SK-N-SH (cell line): Measurements from ENCODE around the gene TEX44. TPM values are rescaled to one million over a fixed set of nuclear protein-coding genes. Genes with fewer than 3 reads are reported as not detected.

ENCODE experiments used
- CTCF ChIA-PET: fragments of 300-600, 350-600 bp; formaldehyde crosslinking; extraction: SDS; loops from one replicate; lab custom pipeline; 2021; lab: Yijun Ruan, JAX
- POLR2A ChIA-PET: fragments of 350-600 bp; sonication (Branson Sonifier 250); formaldehyde crosslinking; extraction: SDS; loops from one replicate; lab custom pipeline; 2020; ENCODE audit warnings: antibody characterized with exemption, inconsistent platforms; lab: Yijun Ruan, JAX
- DNase-seq: peaks from one replicate; pipeline ENCODE4 v3.0.0; 2012
- H2AFZ ChIP-seq: fragments of 200-600 bp; sonication (generic); 2 replicates; pipeline ENCODE4 v1.8.1; 2016; ENCODE audit warnings: antibody characterized with exemption, mild to moderate bottlenecking, low read depth
- H3F3A ChIP-seq: fragments of 200-600 bp; sonication (generic); replicated peaks from 2 replicates; pipeline ENCODE3; 2016; ENCODE audit warnings: antibody characterized with exemption, mild to moderate bottlenecking; ENCODE audit not compliant: insufficient read depth
- H3K27ac ChIP-seq, 2 experiments: fragments of 200-500 bp in 1 of 2; fragments of 200-600 bp in 1 of 2; sonication (Bioruptor generic) in 1 of 2; sonication (generic), shearing (Covaris generic) in 1 of 2; 2 replicates each; pipeline versions ENCODE4 v1.5.1 to v1.6.1; 2014 to 2016; ENCODE audit warnings: low read depth in 2 of 2, inconsistent platforms in 1 of 2, low read length in 1 of 2, mild to moderate bottlenecking in 1 of 2, mixed read lengths in 1 of 2
- H3K27me3 ChIP-seq: fragments of 200-600 bp; sonication (generic), shearing (Covaris generic); 2 replicates; pipeline ENCODE4 v1.6.1; 2016; ENCODE audit warnings: mixed run types; ENCODE audit not compliant: insufficient read depth
- H3K36me3 ChIP-seq, 2 experiments: fragments of 200-500 bp in 1 of 2; fragments of 200-600 bp in 1 of 2; sonication (Bioruptor generic) in 1 of 2; sonication (generic) in 1 of 2; replicated peaks in 1 of 2; 2 replicates each; pipeline versions ENCODE3 to v1.5.1; 2014 to 2016; ENCODE audit warnings: low read length in 1 of 2, mild to moderate bottlenecking in 1 of 2; ENCODE audit not compliant: insufficient read depth in 2 of 2, control insufficient read depth in 1 of 2
- H3K4me1 ChIP-seq, 2 experiments: fragments of 200-500 bp in 1 of 2; fragments of 200-600 bp in 1 of 2; sonication (Bioruptor generic) in 1 of 2; sonication (generic), shearing (Covaris generic) in 1 of 2; 2 replicates each; pipeline versions ENCODE4 v1.5.1 to v1.6.1; 2014 to 2016; ENCODE audit warnings: low read depth in 1 of 2, low read length in 1 of 2, mixed run types in 1 of 2; ENCODE audit not compliant: insufficient read depth in 2 of 2, control insufficient read depth in 1 of 2
- H3K4me2 ChIP-seq: fragments of 200-600 bp; sonication (generic), shearing (Covaris generic); 2 replicates; pipeline ENCODE4 v1.6.1; 2017; ENCODE audit warnings: mixed run types
- H3K4me3 ChIP-seq, 2 experiments: fragments of 200-500 bp in 1 of 2; fragments of 200-600 bp in 1 of 2; sonication (Bioruptor generic) in 1 of 2; sonication (generic), shearing (Covaris generic) in 1 of 2; 2 replicates each; pipeline versions ENCODE4 v1.5.1 to v1.8.1; 2014 to 2016; ENCODE audit warnings: low read depth in 2 of 2, inconsistent platforms in 1 of 2, low read length in 1 of 2, mild to moderate bottlenecking in 1 of 2, mixed read lengths in 1 of 2, moderate library complexity in 1 of 2
- H3K79me2 ChIP-seq: fragments of 200-600 bp; sonication (generic); 2 replicates; pipeline ENCODE4 v1.8.1; 2017; ENCODE audit warnings: mild to moderate bottlenecking; ENCODE audit not compliant: insufficient read depth
- H3K9ac ChIP-seq: fragments of 200-600 bp; sonication (generic); 2 replicates; pipeline ENCODE4 v1.6.1; 2017; ENCODE audit warnings: mixed run types
- H3K9me2 ChIP-seq: fragments of 200-600 bp; sonication (generic); 2 replicates; pipeline ENCODE4 v1.6.1; 2017; ENCODE audit warnings: mixed run types
- H3K9me3 ChIP-seq: fragments of 200-600 bp; sonication (generic); 2 replicates; pipeline ENCODE4 v1.6.1; 2017; ENCODE audit warnings: mixed run types, mild to moderate bottlenecking, moderate library complexity
- H4K20me1 ChIP-seq: fragments of 200-600 bp; sonication (generic); 2 replicates; pipeline ENCODE4 v1.6.1; 2017; ENCODE audit warnings: mild to moderate bottlenecking, mixed run types; ENCODE audit not compliant: insufficient read depth
- EZH2phosphoT487 ChIP-seq: fragments of 200-600 bp; sonication (generic); IDR thresholded peaks from 2 replicates; pipeline ENCODE4 v1.6.1; 2017; ENCODE audit warnings: low read depth, mixed run types, mild to moderate bottlenecking, antibody characterized with exemption, moderate library complexity, borderline replicate concordance
- FOSL2 ChIP-seq: IDR thresholded peaks from 2 replicates; pipeline ENCODE4 v1.4.0; 2012; ENCODE audit warnings: low read depth, mild to moderate bottlenecking, moderate library complexity, borderline replicate concordance
- FOXM1 ChIP-seq: IDR thresholded peaks from 2 replicates; pipeline ENCODE4 v1.4.0; 2012; ENCODE audit warnings: low read depth, mild to moderate bottlenecking
- JUND ChIP-seq: IDR thresholded peaks from 2 replicates; pipeline ENCODE4 v1.4.0; 2012
- MEF2A ChIP-seq: IDR thresholded peaks from 2 replicates; pipeline ENCODE4 v1.4.0; 2012; ENCODE audit warnings: low read depth, borderline replicate concordance
- MXI1 ChIP-seq: IDR thresholded peaks from 2 replicates; pipeline ENCODE4 v1.6.1; 2012; ENCODE audit warnings: mild to moderate bottlenecking, low read depth, low read length, improper control_type of control experiment
- NRF1 ChIP-seq: IDR thresholded peaks from 2 replicates; pipeline ENCODE4 v1.6.1; 2012; ENCODE audit warnings: low read depth, mild to moderate bottlenecking, low read length
- REST ChIP-seq: IDR thresholded peaks from 2 replicates; pipeline ENCODE4 v1.6.1; 2012; ENCODE audit warnings: mild to moderate bottlenecking, low read depth, low read length, moderate library complexity
- RXRA ChIP-seq: IDR thresholded peaks from 2 replicates; pipeline ENCODE4 v1.4.0; 2012; ENCODE audit warnings: low read depth, mild to moderate bottlenecking, borderline replicate concordance
- SMC3 ChIP-seq: IDR thresholded peaks from 2 replicates; pipeline ENCODE4 v1.6.1; 2012; ENCODE audit warnings: low read depth, low read length, improper control_type of control experiment
- TCF12 ChIP-seq: IDR thresholded peaks from 2 replicates; pipeline ENCODE4 v1.4.0; 2012
- ZBTB33 ChIP-seq: IDR thresholded peaks from 2 replicates; pipeline ENCODE4 v1.4.0; 2012; ENCODE audit warnings: low read depth, borderline replicate concordance
- WGBS: methylation state at CpG from one replicate; pipeline ENCODE4 v1.1.6; 2017; ENCODE audit warnings: low lambda C conversion rate; 5-methylcytosine and 5-hydroxymethylcytosine counted together
- polyA plus RNA-seq, 3 experiments: library from polyadenylated mRNA; depleted of rRNA; stranded (reverse); fragments of >200 nt; gene quantifications; 2 replicates each; pipeline ENCODE4 v1.2.3, GENCODE V29; 2012
- TF ChIP-seq, protein P1 (sequence below): fragments of 150-350 bp; IDR thresholded peaks from 2 replicates; pipeline ENCODE4 v1.6.1; 2017; ENCODE audit warnings: antibody characterized with exemption, low read length, low read depth, borderline replicate concordance
- TF ChIP-seq, protein P2 (sequence below): fragments of 150-350 bp; IDR thresholded peaks from 2 replicates; pipeline ENCODE4 v1.6.1; 2016; ENCODE audit warnings: mild to moderate bottlenecking, low read depth, low read length

TEX44 gene
- polyA plus RNA-seq, 1 of the 3 experiments (the other 2 are of a cell fraction), result not detected

DNA sequence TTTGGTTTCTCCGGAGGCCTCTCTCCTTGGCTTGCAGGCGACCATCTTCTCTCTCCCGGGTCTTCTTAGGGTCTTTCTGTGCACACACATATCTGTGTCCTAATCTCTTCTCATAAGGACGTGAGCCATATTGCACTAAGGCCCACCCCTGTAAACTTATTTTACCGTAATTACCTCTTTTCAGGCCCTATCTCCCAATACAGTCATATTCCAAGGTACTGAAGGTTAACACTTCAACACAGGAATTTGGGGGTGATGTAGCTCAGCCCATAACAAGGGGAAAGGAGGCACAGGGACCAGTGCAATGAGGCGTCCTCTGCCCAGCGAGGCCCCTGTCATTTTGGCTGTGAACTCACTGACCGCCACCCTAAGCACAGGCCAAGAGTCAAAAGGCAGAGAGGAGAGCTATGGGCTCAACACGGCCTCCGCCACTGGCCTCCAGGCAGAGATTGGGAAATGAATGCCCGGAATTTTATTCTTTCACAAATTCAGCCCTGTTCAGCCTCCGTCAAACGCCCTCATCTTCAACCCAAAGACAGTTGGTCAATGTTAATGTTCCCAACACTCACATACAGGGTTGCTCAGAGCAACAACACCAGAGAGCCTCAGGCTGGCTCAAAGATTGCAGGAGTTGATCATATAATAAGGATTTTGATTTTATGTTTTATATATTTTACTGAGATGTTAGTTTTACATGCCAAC is 46.5 kb upstream of the TEX44 start:
- Histone ChIP-seq H3K4me2 (no peak overlapping the region), H3K27me3 (no peaks in the 10 kb centered on the region), H3K79me2 (no peaks in the 10 kb centered on the region), H3K27ac (no peak overlapping the region), H3K4me1 (peaks cover 0 to 6% of the 10 kb centered on the region in 2 experiments; a peak in 1 of 4 replicates), H4K20me1 (no peaks in the 10 kb centered on the region), H3K36me3 (no peaks in the 10 kb centered on the region), H3K4me3 (no peak overlapping the region), H3K9ac (no peak overlapping the region), H3K9me3 (peaks cover 3% of the 10 kb centered on the region; the same call in 1 of the 2 replicates), H3F3A (no peaks in the 10 kb centered on the region), H2AFZ (no peak overlapping the region), H3K9me2 (no peaks in the 10 kb centered on the region)
- ChIA-PET CTCF (interaction anchor here (1.5 to 4.2 kb wide), 2 partner anchors 12 to 16 kb away, joined by 7 to 16 read pairs; partner anchors contain the start of gene NMUR1), POLR2A (no interaction called here)
- DNase-seq, result no peak
- TF ChIP-seq NRF1 (no peak), EZH2phosphoT487 (no peak), MEF2A (no peak)
- 71% methylated on average over 13 of the region's 13 CpGs for WGBS

GRCh38 chr2:231547315-231548110 is 45.2 kb upstream of the TEX44 start:
- CTCF ChIA-PET, result interaction anchor here (1.1 to 4.2 kb wide), 3 partner anchors 11 to 65 kb away, joined by 4 to 16 read pairs (median 5); no protein-coding TSS in a partner anchor
- H3K79me2 ChIP-seq, result no peaks in the 10 kb centered on the region
- 71% methylated on average over 12 of the region's 12 CpGs for WGBS
- no peak overlapping the region for H3K4me3 ChIP-seq
- H3K4me1 ChIP-seq, result peaks cover 0 to 6% of the 10 kb centered on the region in 2 experiments; a peak in 1 of 4 replicates
- no peak overlapping the region for H3K9ac ChIP-seq
- TF ChIP-seq FOSL2 (no peak), ZBTB33 (no peak), TCF12 (no peak), SMC3 (no peak), JUND (no peak), MXI1 (no peak), REST (no peak), RXRA (no peak), FOXM1 (no peak)
- TF ChIP-seq, protein P1, sequence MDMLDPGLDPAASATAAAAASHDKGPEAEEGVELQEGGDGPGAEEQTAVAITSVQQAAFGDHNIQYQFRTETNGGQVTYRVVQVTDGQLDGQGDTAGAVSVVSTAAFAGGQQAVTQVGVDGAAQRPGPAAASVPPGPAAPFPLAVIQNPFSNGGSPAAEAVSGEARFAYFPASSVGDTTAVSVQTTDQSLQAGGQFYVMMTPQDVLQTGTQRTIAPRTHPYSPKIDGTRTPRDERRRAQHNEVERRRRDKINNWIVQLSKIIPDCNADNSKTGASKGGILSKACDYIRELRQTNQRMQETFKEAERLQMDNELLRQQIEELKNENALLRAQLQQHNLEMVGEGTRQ, result no peak
- TF ChIP-seq, protein P2, sequence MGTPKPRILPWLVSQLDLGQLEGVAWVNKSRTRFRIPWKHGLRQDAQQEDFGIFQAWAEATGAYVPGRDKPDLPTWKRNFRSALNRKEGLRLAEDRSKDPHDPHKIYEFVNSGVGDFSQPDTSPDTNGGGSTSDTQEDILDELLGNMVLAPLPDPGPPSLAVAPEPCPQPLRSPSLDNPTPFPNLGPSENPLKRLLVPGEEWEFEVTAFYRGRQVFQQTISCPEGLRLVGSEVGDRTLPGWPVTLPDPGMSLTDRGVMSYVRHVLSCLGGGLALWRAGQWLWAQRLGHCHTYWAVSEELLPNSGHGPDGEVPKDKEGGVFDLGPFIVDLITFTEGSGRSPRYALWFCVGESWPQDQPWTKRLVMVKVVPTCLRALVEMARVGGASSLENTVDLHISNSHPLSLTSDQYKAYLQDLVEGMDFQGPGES, result no peak
- TF ChIP-seq, all 33 proteins: peak for 0
- Histone ChIP-seq H4K20me1 (no peaks in the 10 kb centered on the region), H3K36me3 (no peaks in the 10 kb centered on the region), H3K4me2 (no peak overlapping the region), H3K9me3 (peaks cover 4% of the 10 kb centered on the region; the same call in 1 of the 2 replicates), H3K27me3 (no peaks in the 10 kb centered on the region), H3K27ac (no peak overlapping the region), H2AFZ (no peak overlapping the region), H3K9me2 (no peaks in the 10 kb centered on the region), H3F3A (no peaks in the 10 kb centered on the region)
- DNase-seq, result no peak
- POLR2A ChIA-PET, result no interaction called here
